GM19025 (cell line): Measurements from ENCODE around the gene HRH1.
"Not testable (repeated sequence)": the region's sequence is repeated elsewhere in the genome, so short reads cannot be mapped to it uniquely, and the experiment has no call there.

Experiments
- ATAC-seq: cut with Tn5 transposase; IDR thresholded peaks from one replicate; pipeline ENCODE4 v1.9.1; 2021; ENCODE audit warnings: mild to moderate bottlenecking, low read depth, moderate library complexity; ENCODE audit not compliant: unreplicated experiment

Gene HRH1

GRCh38 chr3:11236588-11237461 is 82.5 kb downstream of the HRH1 start:
- ATAC-seq: no peak

GRCh38 chr3:11238060-11238459 is 83.8 kb downstream of the HRH1 start:
- ATAC-seq: no peak

- ATAC-seq: no peak
Observed at GRCh38 chr3:11238880-11239279, 84.6 kb downstream of the HRH1 start.

GRCh38 chr3:11239796-11240195 is 85.5 kb downstream of the HRH1 start:
- no peak for ATAC-seq

GRCh38 chr3:11240496-11240895 is 86.2 kb downstream of the HRH1 start:
- no peak for ATAC-seq

- no peak for ATAC-seq
Observed at GRCh38 chr3:11244121-11244677, 89.9 kb downstream of the HRH1 start.

- no peak for ATAC-seq
Observed at GRCh38 chr3:11245276-11245675, 91.0 kb downstream of the HRH1 start.

- no peak for ATAC-seq
Observed at GRCh38 chr3:11245827-11246662, 91.8 kb downstream of the HRH1 start.

- ATAC-seq: no peak
Observed at GRCh38 chr3:11246663-11246970, 92.3 kb downstream of the HRH1 start.

- no peak for ATAC-seq
Observed at GRCh38 chr3:11247362-11247761, 93.1 kb downstream of the HRH1 start.

- no peak for ATAC-seq
Observed at GRCh38 chr3:11248596-11248995, 94.3 kb downstream of the HRH1 start.

GRCh38 chr3:11250902-11251806 is 96.9 kb downstream of the HRH1 start:
- no peak for ATAC-seq

- no peak for ATAC-seq
Observed at GRCh38 chr3:11251807-11252176, 97.5 kb downstream of the HRH1 start.

- ATAC-seq: no peak
Observed at GRCh38 chr3:11254876-11255275, 100.6 kb downstream of the HRH1 start.

- ATAC-seq: not testable (repeated sequence)
Observed at GRCh38 chr3:11255537-11255936, 101.2 kb downstream of the HRH1 start.

GRCh38 chr3:11258958-11259357 is 104.7 kb downstream of the HRH1 start:
- ATAC-seq: no peak

GRCh38 chr3:11260460-11260859 is 106.2 kb downstream of the HRH1 start:
- no peak for ATAC-seq

GRCh38 chr3:11269007-11269406 is 114.7 kb downstream of the HRH1 start:
- no peak for ATAC-seq

GRCh38 chr3:11271986-11272904 is 118.0 kb downstream of the HRH1 start, which contains the start of gene ATG7:
ATG7 (plus strand) TSS chr3:11272397; CDS start chr3:11298696, 26,299 bp downstream.
- peak; percentile 94 for ATAC-seq
